Measurements from ENCODE around the gene CPT2.
"Not testable (repeated sequence)": the region's sequence is repeated elsewhere in the genome, so short reads cannot be mapped to it uniquely, and the experiment has no call there.

Gene CPT2

DNA sequence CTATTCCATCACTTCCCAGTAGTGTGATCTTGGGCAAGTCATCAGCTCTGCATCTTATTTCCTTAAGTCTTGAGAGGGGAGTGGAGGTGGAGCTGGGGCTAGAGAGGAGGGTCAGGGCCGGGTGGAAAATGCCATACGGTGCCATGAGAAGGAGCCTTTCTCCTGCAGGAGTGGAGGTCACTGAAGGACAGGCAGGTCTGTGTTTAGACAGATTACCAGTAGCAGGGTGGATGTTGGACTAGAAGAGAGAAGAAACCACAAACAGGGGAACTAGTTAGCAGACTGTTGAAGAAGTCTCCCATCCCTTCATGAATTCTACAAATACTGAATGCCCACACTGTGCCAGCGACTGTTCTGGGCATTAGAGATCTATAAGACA, 13.9 kb upstream of the CPT2 start:
- DNase-seq: no peak

DNA sequence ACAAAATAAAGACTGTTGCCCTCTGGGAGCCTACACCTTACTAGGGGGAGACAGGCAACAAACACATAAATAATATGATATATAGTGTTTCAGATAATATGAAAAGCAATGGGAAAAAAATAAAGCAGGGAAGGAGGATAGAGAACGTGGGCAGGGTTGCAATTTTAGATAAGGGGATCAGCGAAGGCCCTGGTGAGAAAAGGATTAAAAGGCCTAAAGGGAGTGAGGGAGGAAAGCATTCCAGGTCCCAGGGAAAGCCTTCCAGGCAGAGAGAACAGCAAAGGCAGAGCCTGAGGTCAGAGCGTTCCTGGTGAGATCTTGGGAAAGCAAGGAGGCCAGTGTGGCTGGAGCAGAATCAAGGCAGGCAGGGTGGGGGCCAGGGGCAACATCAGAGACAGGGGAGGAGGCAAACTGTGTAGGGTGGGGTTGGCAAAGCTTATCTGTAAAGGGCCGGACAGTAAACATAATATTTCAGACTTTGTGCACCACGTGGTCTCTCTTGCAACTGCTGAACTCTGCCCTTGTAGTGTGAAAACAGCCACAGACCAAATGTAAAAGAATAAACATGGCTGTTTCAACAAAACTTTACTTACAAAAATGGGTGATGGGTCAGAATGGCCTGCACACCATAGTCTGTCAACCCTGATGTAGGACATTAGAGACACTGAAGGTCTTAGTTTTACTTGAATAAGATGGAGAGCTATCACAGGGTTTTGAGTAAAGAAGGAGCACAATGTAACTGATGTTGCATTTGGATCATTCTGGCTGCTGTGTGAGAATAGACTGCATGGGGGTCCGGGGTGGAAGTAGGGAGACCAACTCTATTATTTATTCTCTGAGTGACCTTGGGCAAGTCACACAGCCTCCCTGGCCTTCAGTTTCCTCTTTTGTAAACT, 13.3 kb upstream of the CPT2 start:
- DNase-seq: peak; percentile 39

DNA sequence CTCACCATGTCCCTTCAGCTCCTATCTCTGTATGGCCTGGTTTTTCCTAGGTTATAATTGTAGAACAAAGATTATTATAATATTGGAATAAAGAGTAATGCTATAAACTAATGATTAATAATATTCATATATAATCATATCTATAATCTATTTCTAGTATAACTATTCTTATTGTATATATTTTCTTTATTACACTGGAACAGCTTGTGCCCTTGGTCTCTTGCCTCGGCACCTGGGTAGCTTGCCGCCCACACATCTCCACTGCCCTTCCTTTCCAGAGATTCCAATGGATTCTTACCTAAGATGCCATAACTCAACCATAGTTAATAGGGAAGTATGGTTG, 10.7 kb upstream of the CPT2 start:
- DNase-seq: not testable (repeated sequence)

DNA sequence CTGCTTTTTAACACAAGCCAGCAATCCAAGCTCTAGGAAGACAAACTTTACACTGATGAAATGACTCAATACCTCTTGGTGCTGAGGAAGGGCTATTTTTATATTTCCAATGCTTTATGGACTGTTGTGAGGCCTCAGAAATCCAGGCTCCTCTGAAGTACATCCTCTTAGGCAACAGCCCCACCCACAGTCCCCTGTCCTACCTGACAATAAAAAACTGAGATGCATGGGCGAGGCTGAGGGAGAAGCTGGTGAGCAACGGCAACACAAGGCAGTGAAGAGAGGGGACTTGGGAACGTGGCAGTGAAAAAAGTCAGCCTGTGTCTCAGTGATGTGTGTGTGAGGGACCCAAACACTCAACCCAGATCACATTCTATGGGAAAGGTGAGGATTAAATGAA, 10.1 kb upstream of the CPT2 start:
- DNase-seq: no peak

DNA sequence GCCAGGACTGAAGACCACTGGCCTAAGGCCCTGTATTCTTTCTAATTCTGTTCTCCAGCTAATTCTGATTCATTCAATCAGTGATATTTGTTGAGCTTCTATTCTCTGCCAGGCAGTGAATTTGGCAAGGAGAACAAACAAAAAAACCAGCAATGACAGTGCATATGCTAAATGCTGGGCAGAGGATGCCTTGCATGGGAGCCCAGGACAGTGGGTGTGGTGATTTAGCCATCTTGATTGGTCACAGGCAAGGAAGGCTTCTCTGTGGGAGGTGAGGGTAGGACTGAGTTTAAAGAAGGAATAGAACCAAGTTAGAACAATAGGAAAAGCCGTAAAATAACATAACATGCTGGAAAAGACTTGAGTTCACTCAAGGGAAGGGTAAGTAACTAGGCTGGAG, 9.2 kb upstream of the CPT2 start:
- DNase-seq: no peak

DNA sequence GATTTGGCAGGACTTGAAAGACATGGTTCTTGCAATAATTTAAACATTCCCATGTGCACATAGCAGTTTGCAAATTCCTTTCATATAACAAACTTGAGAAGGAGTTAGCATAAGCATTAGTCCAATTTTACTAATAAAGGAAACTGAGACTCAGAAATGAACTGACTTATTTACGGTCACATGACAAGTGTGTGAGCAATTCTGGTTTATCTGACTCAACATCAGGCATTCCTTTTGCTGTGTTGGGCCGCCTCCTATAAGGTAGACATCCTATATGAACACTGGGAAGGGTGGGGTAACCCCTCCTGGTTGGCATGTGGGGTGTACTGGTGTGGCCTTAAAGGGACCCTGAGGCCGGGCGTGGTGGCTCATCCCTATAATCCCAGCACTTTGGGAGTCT, 8.5 kb upstream of the CPT2 start:
- peak; percentile 42 for DNase-seq

DNA sequence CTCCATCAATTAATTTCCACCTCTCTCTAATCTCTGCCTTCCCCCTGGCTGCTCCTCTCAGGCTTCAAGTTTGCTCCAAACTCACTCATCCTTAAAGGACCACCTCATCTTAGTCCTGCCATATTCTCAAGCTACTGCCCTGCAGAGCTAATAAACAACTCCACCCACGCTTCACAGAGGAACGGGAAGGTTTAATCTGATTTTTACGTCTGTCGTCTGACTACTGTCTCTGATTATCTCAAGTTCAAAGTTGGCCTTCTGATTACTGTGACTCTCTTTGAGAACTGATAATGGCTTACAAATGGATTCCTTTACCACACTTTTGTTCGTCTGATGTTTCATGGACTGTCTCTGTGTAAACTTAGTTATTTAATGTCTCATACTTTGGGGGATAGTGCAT, 7.6 kb upstream of the CPT2 start:
- DNase-seq: no peak

DNA sequence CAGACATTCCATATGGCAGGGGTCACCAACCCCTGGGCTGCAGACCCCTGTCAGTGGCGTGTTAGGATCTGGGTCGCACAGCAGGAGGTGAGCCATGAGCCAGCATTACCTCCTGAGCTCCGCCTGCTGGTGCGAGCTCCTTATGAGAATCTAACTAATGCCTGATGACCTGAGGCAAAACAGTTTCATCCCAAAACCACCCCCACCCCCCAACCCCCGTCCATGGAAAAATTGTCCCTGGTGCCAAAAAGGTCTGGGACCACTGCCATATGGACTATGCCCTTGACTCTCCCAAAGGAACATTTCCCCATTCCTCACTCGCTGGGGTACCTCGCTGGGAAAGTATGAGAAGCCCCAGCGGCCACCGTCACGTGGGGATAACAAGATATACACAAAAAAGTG, 6.4 kb upstream of the CPT2 start:
- DNase-seq: no peak

DNA sequence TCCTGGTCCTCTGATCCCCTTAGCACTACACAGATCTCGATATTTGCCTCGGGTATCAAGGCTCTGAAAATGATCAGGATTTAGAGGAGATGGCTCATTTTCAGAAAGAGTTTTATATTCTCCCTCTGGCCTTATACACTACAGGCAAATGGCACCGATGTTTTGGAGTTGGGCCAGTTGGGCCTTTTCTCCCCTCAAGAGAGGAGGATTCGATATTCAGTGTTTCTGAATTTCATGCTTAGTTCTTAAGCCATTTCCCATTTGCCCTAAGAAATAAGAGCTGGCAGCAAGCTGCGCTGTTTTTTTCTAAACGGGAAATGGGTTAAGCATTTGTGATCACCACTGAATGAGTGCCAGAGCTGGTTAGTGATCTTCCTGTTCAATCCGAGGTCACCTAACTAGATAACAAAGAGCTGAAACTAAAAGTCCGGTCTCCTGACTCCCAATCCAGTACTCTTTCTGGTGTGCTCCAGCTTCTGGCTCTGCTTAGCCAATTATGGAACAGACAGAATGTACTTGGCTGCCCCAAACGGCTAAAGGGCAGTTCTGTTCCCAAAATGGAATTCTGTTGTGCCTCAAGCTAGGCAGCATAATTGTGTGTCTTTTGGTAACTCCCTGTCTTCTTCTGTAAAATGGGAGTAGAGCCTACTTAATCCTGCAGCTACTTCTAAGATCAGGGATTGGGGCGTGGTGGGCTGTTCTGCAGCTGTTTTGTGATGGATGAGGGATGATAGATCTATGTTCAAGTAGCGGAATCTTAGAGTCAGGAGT, 1.2 kb upstream of the CPT2 start:
- no peak for DNase-seq

DNA sequence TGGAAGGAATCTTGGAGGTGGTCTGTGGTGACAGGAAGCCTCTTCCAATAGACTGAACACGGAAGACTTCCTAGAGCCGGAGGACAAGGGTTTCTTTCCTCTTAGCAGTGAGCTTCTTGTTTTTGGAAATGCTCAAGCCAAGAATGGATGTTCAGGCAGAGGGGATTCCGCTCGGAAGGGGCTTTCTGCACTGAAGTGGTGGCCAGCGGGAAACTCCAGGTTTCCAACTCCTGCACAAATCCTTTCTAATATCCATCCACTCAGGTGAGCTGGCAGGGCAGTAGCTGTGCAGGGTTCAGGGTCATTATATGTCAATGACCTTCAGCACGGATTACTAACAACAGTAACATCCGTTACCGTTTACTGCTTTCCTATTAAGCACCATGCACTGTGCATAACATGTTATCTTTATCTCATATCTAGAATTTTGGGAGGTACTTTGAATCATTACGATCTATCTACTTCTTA, 573 bp upstream of the CPT2 start:
- DNase-seq: no peak

DNA sequence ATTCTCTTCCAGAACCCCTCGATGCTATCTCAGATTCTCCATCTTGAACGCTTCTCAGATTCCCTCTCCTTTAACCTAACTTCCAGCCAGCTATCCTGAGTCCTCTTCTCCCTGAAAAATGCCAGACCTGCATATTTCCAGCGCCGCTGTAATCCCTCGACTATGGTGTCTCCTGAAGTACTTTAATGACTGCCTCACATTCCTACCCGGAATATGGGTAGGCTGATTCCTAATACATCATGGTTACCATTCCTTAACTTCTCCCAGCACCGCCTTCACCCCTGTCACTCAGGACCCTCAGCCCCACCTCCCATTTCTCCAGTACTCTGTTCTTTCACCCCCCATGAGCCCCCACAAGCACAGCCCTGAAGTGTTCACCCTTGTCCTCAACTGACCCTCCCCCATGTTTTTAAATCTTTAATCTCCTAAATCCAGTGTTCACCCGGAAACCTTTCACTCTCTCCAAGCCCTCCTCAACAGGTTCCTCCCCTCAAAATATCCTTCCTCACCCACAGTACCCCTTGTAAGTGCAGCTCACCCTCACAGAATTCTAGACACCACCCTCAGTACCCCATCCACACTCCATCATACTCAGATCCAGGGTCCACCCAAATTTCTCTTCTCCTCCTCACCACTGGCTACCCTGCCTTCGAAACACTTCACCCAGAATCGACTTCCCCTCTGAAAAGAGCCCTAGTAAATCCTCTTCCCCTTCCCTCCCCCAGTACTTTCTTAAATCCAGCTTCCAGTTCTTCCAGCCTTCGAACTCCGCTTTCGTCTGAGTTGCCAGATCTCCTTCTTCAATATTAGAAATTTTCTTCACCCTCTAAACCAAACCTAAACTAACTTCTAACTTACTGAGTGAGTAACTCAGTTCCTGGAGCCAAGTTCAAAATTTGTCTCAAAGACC, 922 bp downstream of the CPT2 start:
- peak; percentile 27 for DNase-seq

DNA sequence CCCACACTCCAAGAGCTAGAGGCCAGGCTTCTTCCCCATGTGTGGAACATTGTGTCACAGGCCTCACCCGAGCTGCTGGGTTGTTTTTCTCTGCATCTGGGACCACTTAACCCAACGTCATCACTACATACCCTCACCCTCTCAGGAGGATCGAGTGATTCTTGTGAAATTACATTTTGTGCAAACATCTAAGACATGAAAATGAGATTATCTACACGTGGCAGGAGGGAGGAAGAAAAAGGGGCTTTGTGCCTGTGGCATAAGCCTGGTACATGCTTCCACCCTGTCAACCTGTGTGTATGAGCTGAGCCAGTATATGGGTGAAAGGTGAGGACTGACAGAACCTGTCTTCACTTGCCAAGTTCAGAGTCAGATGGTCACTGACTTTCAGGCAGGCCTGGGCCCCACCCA, 1.6 kb downstream of the CPT2 start:
- peak; percentile 62 for DNase-seq

DNA sequence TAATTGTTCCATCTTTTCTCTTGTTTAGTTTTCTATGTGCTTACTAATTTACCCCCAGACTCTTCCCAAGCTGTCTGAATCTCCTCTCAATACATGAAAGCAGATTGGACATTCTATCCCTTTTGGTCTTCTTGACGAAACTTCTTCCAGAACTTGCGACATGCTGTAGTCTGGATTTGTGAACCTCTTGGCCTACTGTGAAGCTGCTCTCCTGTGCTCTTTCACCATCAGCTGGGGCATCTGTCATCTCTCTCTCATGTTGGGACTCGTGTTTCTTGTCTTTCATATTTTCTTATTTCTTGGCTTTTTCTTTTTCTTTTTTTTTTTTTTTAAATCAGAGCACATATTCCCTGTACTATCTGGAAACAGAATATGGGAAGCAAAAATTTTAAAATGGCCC, 6.8 kb downstream of the CPT2 start:
- DNase-seq: no peak

DNA sequence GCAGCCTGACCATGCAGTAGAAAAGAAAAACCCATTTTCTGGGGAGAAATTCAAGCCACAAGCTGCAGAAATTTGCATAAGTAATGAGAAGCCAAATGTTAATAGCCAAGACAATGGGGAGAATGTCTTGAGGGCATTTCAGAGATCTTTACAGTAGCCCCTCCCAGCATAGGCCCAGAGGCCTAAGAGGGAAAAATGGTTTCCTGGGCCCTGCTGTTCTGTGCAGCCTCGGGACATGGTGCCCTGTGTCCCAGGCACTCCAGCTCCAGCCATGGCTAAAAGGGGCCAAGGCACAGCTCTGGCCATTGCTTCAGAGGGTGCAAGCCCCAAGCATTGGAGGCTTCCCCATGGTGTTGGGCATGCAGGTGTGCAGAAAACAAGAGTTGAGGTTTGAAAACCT, 8.9 kb downstream of the CPT2 start:
- DNase-seq: not testable (repeated sequence)

DNA sequence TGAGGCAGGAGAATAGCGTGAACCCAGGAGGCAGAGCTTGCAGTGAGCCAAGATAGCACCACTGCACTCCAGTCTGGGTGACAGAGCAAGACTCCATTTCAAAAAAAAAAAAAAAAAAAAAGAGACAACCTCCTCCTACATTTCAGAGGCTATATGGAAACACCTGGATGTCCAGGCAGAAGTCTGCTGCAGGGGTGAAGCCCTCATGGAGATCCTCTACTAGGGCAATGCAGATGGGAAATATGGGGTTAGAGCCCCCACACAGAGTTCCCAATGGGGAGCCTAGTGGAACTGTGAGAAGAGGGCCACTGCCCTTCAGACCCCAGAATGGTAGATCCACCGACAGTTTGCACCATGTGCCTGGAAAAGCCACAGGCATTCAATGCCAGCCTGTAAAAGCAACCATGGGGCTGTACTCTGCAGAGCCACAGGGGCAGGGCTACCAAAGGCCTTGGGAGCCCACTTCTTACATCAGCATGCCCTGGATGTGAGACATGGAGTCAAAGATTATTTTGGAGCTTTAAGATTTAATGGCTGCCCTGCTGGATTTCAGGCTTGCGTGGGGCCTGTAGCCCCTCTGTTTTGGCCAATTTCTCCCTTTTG, 9.6 kb downstream of the CPT2 start:
- not testable (repeated sequence) for DNase-seq

DNA sequence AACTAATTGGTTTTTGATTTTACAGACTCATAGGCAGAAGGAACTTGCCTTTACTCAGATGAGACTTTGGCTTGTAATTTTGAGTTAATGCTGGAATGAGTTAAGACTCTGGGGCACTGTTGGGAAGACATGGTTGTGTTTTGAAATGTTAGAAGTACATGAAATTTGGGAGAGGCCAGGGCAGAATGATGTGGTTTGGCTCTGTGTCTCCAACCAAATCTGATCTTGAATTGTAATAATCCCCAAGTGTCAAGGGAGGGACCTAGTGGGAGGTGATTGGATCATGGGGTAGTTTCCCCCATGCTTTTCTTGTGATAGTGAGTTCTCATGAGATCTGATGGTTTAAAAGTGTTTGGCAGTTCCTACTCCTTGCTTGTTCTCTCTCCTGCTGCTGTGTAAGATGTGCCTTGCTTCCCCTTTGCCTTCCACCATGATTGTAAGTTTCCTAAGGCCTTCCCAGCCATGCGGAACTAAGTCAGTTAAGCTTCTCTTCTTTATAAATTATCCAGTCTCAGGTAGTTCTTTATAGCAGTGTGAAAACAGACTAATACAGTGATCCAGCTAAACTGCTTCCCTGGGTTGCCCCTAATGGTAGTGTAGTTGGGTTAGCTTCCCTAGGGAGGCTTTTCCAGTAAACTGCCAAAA, 10.2 kb downstream of the CPT2 start:
- DNase-seq: no peak

DNA sequence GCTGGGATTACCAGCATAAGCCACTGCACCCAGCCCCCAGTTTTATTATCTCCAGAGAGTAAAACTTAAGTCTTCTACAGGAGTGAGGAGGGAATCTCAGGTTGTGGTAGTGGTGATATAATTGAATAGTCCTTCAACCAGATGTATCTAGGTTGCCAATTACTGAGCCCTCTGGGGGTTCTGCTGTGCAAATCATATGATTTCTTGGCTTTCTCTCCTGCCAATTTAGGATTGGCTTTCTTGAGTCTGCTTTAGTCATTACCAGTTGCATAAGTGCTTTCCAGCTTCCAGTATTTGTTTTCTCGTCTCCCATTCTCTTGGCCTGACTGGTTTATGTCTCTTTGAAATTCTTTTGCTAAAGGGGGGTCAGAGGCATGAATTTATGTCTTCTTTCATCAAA, 11.1 kb downstream of the CPT2 start:
- DNase-seq: no peak

DNA sequence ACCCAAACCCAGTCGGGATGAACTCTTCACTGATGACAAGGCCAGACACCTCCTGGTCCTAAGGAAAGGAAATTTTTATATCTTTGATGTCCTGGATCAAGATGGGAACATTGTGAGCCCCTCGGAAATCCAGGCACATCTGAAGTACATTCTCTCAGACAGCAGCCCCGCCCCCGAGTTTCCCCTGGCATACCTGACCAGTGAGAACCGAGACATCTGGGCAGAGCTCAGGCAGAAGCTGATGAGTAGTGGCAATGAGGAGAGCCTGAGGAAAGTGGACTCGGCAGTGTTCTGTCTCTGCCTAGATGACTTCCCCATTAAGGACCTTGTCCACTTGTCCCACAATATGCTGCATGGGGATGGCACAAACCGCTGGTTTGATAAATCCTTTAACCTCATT, 13.7 kb downstream of the CPT2 start:
- no peak for DNase-seq

DNA sequence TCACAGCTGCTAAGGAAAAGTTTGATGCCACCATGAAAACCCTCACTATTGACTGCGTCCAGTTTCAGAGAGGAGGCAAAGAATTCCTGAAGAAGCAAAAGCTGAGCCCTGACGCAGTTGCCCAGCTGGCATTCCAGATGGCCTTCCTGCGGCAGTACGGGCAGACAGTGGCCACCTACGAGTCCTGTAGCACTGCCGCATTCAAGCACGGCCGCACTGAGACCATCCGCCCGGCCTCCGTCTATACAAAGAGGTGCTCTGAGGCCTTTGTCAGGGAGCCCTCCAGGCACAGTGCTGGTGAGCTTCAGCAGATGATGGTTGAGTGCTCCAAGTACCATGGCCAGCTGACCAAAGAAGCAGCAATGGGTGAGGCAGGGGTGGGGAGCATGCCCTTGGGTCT, 14.3 kb downstream of the CPT2 start:
- no peak for DNase-seq

DNA sequence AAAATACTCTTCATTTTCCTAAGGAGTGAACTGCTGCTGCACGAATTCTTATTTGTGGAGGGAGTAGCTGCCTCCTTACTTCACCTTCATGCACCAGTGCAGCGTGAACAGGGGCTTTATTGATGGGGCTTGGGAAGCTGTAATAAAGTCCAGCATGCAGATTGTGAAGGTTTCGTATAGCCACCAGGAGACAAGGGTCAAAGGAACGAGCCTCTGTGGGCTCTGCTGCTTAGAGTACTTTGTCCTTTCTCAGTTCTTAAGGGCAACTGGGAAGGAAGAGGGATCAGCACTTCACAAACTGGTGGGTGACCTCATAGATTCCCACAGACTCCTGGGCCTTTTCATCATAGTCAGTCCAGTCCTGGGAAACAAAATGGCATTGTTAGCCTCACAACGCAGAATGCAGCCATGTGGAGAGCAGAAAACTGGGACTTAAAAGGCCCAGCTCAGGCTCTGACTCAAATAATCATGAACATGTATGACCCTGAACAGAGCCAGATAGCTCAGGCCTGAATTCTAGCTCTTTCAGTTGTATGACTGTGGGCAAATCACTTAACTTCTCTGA, 17.8 kb downstream of the CPT2 start:
- no peak for DNase-seq

DNA sequence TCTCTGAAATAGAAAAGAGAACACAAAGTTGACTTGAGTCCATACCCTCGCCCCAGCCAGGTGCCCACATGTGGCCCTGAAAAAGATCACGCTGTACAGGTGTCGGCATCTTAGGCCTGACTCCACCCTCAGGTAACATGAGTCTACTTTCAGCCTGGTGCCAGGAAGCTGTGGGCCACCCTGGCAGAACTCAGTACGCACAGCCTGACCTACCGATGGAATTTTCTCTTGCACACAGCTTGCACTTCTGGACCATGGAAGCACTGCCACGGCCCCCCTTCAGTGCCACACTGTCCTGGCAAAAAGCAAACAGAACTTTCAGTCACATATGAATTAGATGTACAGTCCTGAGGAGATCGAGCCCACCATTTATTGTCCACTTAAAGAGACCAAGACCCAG, 21.6 kb downstream of the CPT2 start:
- DNase-seq: no peak

DNA sequence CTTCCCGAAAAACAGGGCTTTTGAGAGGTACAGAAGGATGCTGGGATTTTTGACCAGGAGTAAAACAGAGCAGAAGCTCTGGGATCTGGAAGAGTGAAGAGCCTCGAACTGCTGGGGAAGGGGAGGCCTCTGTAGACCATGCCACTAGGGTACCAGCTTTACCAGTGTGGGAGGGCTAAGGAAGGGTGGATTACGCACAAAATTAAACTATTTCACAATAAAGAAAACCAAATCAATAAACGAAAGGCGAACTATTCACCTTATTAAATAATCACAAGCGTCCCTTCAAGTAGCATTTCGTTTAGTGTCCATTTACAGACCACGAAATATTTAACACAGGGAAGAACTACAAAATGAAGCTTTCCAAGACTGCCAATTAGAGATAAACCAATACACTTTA, 23.1 kb downstream of the CPT2 start:
- DNase-seq: no peak
